HFFc6 (cell line): Measurements from ENCODE around the gene GUCY1A2. TPM values are rescaled to one million over a fixed set of nuclear protein-coding genes. Genes with fewer than 3 reads are reported as not detected.

Source experiments
- DNase-seq: peaks from one replicate; pipeline ENCODE4 v3.0.0-alpha.2; 2018
- H3K27ac Mint-ChIP-seq: 2 replicates; pipeline ENCODE4 v1.8.0; 2020; ENCODE audit warnings: mild to moderate bottlenecking, mixed read lengths
- H3K27me3 Mint-ChIP-seq: 2 replicates; pipeline ENCODE4 v1.8.0; 2021; ENCODE audit warnings: mild to moderate bottlenecking, moderate library complexity, mixed read lengths; ENCODE audit not compliant: insufficient read depth
- H3K36me3 Mint-ChIP-seq: 2 replicates; pipeline ENCODE4 v1.8.0; 2021; ENCODE audit warnings: low read depth, mixed read lengths
- H3K4me1 Mint-ChIP-seq: 2 replicates; pipeline ENCODE4 v1.8.0; 2020; ENCODE audit warnings: low read depth, mixed read lengths
- H3K4me3 Mint-ChIP-seq: 2 replicates; pipeline ENCODE4 v1.8.0; 2020; ENCODE audit warnings: mild to moderate bottlenecking, moderate library complexity, mixed read lengths
- H3K9me3 Mint-ChIP-seq: 2 replicates; pipeline ENCODE4 v1.8.0; 2020; ENCODE audit warnings: mild to moderate bottlenecking, mixed read lengths
- CTCF ChIP-seq: fragments of 200-600 bp; sonication (generic); IDR thresholded peaks from 2 replicates; pipeline ENCODE4 v1.5.0; 2021; ENCODE audit warnings: antibody characterized with exemption, mild to moderate bottlenecking
- total RNA-seq, 6 experiments: library from RNA; stranded (reverse); fragmentation: NEBNext Ultra II Directional; extraction: Animal tissue kit (Norgen Biotek cat#: 25700); gene quantifications; 2 replicates in 1 of 6; 3 replicates in 5 of 6; pipeline ENCODE4 v1.2.3, GENCODE V29; 2021

GUCY1A2 gene
- total RNA-seq, 6 experiments from 2014 or later = 0.05 to 0.21 (median 0.10) TPM; not detected in 1

GRCh38 chr11:106728379-106728778, 289.9 kb downstream of the GUCY1A2 start:
- Mint-ChIP-seq H3K36me3 (no peaks in the 10 kb centered on the region), H3K27me3 (peaks cover 2% of the 10 kb centered on the region), H3K27ac (no peak overlapping the region), H3K4me3 (no peak overlapping the region), H3K9me3 (no peaks in the 10 kb centered on the region), H3K4me1 (no peaks in the 10 kb centered on the region)
- TF ChIP-seq CTCF = no peak
- no peak for DNase-seq

GRCh38 chr11:106727256-106727655, 291.0 kb downstream of the GUCY1A2 start:
- Mint-ChIP-seq H3K27ac (no peak overlapping the region), H3K4me3 (no peak overlapping the region), H3K9me3 (no peaks in the 10 kb centered on the region), H3K36me3 (no peaks in the 10 kb centered on the region), H3K4me1 (no peaks in the 10 kb centered on the region), H3K27me3 (peaks cover 2% of the 10 kb centered on the region)
- no peak for TF ChIP-seq CTCF
- DNase-seq = no peak

GRCh38 chr11:106724293-106724892, 293.9 kb downstream of the GUCY1A2 start:
- Mint-ChIP-seq H3K4me1 (no peaks in the 10 kb centered on the region), H3K27me3 (peaks cover 2% of the 10 kb centered on the region), H3K27ac (no peak overlapping the region), H3K4me3 (no peak overlapping the region), H3K9me3 (no peaks in the 10 kb centered on the region), H3K36me3 (no peaks in the 10 kb centered on the region)
- DNase-seq = no peak
- TF ChIP-seq CTCF = no peak

- Mint-ChIP-seq H3K36me3 (no peaks in the 10 kb centered on the region), H3K4me1 (no peaks in the 10 kb centered on the region), H3K9me3 (no peaks in the 10 kb centered on the region), H3K4me3 (no peak overlapping the region), H3K27me3 (peaks cover 2% of the 10 kb centered on the region), H3K27ac (no peak overlapping the region)
- TF ChIP-seq CTCF = no peak
- no peak for DNase-seq
Measured at GRCh38 chr11:106723071-106723470, 295.2 kb downstream of the GUCY1A2 start.

GRCh38 chr11:106717222-106717621, 301.1 kb downstream of the GUCY1A2 start:
- TF ChIP-seq CTCF = no peak
- DNase-seq = no peak
- H3K27ac Mint-ChIP-seq = no peak overlapping the region
- H3K36me3 Mint-ChIP-seq = no peaks in the 10 kb centered on the region
- no peak overlapping the region for H3K4me3 Mint-ChIP-seq
- H3K9me3 Mint-ChIP-seq = peaks cover 3% of the 10 kb centered on the region; the same call in 1 of the 2 replicates
- H3K4me1 Mint-ChIP-seq = no peaks in the 10 kb centered on the region
- peaks cover 1% of the 10 kb centered on the region; the same call in 1 of the 2 replicates for H3K27me3 Mint-ChIP-seq
